DMS79 treated with DMSO at 0.1 percent for 48 hours (cell line): Measurements from ENCODE around the gene MBL2.

Experiments
- DNase-seq: peaks from one replicate; lab custom pipeline; 2025; lab: John Stamatoyannopoulos, UW

The MBL2 gene

DNA sequence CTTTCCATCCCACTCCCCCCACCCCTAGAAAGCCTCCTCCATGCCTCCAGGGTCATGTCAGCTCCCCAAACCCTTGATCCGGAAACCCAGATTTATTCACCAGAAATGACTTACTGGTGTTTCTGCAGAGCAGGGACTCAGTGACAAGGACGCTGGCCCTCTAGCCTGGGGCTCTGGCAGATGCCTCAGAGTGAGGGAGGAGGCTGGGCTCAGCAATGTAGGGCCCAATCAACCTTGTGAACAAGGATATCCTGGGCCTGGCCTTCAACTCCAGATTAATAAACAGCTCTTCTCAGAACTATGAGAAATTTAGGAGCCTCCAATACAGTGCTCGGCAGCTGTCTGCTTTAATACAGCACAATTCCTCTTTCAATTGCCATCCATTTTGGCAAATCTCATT is at the start of gene MBL2:
Gene MBL2 (minus strand): TSS at position 162 of the 400 bp plus-strand sequence. CDS start 1,149 bp downstream, outside the sequence.
- DNase-seq, result no peak

DNA sequence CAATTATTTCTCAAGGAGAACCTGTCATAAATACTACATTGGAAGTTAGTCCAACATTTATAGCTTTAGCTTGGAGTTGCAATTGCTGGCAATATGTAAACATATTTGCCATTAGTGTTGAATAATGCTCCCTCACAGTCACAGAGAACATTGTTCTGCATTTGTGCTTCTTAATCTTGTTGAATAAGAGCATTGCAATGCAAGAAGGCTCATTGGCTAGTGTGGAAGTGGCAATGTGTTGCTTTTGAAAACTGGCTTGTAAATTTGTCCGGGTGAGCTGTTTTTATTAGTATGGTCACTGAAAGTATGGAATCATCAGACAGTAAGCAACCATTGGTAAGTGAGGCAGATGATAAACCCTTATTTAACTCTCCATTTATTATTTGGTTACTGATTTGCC is 47.7 kb upstream of the MBL2 start:
- DNase-seq, result no peak

DNA sequence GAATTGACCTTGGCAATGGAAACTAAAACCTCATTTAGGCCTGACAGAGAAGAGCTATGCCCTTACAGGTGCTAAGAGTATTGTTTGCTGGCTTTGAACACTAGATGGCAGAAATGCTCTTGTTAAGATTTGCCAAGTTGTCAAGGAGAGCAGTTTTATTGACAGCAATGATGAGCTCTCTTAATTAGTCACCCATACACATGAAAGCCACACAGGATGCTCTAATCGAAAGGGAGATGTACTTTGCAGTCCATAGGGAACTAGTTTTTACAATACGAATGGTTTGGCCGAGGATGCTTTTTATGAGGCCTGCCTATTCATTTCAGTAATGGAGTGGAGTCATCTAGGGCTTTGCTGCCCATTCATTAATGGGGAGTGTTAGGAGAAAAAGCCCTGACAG is 45.4 kb upstream of the MBL2 start:
- no peak for DNase-seq

- DNase-seq, result no peak
Measured at GRCh38 chr10:52814506-52814905, 41.9 kb upstream of the MBL2 start.

DNA sequence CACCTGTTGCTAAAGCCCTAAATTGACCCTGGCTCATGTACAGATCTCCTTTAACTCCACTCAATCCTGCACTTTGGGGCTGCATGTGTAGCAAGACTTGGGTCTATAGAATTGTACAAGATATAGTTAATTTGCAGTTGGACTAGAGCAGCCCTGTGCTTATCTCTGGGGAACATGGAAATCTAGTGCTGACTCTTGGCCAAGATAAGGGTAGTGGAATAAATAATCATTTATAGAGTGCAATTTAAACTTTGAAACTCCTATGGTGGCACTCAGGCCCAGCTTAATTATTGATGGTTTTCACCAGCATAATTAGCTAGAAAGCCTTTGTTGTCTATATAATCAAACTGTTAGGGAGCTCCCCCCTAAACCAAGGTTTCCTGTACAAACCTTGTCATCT is 39.2 kb upstream of the MBL2 start:
- no peak for DNase-seq

DNA sequence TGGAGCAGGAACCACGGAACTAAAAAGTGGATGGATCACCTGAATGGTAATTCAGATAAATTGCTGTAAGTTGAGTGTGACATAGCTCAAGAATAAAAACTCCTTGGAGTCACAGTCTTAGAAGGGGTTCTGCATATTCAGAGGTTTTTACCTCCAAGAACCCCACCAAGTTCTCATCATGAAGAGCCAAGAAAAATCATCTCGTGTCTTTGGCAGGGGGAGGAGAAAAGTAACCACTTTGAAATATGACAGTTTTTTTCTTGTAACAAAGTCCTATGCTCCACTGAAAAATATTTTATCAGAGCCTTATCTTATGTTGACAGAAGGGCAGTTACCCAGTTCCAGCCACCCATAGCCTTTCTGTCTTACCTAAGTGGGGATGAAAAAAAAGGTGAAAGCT is 38.2 kb upstream of the MBL2 start:
- no peak for DNase-seq

DNA sequence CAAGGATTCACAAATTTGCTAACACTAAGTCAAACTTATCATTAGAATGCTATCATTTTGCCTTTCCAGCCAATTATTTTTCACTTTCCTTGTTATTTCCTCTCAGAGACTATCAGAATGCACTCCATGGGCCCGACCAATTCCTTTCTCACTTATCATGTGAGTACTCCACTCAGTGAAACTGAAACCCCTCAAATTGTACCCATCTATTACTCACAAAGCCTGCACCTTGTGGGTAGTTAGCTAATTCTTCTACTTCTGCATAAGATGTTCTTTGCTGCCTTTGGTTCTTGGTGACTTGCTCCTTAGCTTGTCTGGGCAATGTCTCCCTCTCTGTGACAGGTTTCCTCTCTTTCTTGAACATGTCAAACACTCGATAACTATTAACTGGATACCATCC is 35.2 kb upstream of the MBL2 start:
- DNase-seq, result no peak

GRCh38 chr10:52805414-52806285 is 33.1 kb upstream of the MBL2 start:
- no peak for DNase-seq

DNA sequence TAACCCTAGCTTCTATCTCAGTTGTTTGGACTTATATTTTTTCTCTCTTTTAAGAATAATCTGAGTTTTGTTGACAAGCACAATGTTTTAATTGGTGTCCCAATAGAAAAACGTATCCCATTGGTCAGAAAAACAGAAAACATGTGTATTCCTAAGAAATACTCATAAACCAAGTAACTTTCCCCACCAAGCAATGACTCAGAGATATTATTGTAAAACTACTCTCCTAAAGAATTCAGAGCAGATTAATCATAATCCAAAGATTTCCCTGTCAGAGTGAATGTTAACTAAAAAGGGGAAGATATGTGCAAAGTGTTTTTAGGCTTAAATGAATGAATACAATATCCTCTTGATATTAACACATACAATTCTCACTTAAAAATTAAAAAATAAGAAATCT is 29.4 kb upstream of the MBL2 start:
- no peak for DNase-seq

DNA sequence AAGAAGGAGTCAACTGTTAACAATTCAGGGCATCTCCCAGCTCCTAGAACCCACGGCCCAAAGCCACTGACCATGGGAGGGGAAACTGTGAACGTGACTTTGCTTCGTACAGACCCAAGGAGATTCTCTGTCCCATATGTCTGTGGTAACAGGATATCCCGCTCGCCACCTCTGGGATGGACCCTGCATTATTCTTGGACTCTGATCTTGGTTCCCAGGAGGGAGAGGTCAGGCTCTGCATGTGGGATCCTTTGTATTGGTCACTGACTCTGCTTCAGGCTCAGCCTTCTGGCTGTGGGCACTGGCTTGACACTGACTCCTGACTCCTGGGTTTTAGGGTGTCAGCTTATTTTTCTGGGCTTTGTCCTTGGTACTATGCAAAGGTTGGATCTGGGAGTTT is 13.5 kb upstream of the MBL2 start:
- no peak for DNase-seq

DNA sequence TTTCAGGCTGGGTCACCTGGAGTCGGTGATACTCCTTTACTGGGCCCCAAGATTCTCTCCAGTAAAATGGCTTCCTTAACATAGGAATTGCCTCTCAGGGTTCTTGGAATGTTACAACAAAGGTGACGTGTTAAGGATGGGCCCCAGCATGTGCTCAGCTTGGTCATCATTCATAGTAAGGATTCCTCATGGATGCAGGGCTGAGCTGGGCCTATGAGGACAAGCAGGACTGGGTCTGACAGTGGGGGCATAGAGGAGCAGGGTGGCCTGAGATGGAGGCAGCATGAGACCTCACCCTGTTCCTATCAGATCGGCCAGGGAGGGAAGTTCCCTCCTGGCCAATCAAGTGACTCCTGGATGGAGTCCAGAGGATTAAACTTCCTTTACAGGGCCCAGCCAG is 12.8 kb upstream of the MBL2 start:
- DNase-seq, result no peak

DNA sequence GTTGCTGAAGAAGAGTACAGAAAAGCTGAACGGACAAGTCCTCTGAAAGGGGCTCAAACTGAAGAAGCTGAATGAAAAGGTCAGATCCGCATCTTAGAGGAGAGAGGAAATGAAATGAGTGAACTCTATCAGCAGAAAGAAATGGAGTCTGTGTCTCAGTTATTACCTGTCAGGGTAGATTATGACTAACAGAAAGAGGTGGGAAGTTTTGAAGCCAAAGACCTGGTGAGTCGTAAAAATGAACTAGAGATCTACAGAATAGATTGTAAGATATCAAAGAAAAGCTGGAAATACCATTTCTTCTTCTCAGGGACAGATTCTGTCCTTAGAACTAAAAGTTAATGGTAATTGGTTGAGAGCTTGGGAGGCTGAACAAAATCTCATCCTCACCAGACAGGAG is 11.1 kb upstream of the MBL2 start:
- no peak for DNase-seq

DNA sequence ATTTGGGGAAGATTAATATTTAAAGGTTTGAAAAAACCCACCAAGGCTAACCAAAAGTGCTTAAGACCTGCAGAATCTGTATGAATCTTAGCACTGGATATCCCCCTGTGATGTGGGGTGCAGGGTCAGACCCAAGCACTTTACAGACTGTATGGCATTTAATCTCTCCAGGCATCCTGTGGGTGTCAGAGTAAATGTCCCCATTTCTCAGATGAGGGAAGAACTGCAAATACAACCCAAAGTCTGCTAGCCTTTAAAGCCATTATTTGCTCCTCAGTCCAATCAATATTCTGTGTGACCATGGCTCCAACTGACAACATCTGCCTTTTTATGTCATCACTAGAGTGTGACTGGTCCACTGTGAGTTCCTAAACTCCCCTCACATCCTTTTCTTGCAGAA is 10.0 kb upstream of the MBL2 start:
- no peak for DNase-seq

GRCh38 chr10:52780391-52781155 is 8.0 kb upstream of the MBL2 start:
- DNase-seq, result no peak

- DNase-seq, result no peak
Measured at GRCh38 chr10:52779541-52780390, 7.2 kb upstream of the MBL2 start.

- DNase-seq, result no peak
Measured at GRCh38 chr10:52778511-52779392, 6.2 kb upstream of the MBL2 start.

DNA sequence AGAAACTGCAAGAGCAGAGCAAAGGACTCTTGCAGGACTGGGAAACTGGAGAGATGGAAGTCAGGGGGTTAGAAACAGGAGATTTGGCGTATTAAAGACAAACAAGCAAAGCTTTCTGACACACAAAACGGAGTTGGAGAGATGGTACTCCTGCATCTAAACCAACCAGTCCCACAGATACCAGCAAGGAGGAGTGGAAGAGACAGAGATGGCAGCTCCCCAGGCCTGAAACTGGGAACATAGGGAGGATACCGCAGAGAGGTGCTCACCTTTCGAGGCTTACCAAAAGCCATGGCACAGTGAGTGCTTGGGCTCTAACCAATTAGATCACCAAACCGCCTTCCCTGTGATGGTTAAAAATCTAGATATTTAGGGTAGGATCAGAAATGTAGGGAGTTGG is 4.8 kb upstream of the MBL2 start:
- no peak for DNase-seq

DNA sequence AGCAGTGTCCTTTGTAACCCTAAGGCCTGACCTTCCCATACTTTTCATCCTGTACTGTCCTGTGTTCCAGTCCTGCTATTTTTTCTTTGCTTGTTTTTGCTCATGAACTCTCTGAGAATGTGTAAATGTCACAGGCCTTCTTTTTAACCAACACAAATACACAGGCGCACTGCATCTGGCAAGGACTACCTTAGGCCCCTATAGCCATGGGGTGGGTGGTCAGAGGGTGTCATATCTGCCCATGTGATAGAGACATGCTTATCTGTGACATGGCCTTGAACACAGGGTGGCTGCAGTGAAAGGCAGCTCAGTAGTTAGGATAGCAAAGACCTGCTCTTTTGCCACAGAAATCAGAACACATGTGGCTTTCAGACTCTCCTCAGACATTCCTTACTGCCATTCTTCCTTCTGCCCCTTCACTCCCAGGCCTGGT is 3.9 kb upstream of the MBL2 start:
- DNase-seq, result no peak

GRCh38 chr10:52775132-52775647 is 2.6 kb upstream of the MBL2 start:
- no peak for DNase-seq

GRCh38 chr10:52774600-52775106 is 2.1 kb upstream of the MBL2 start:
- DNase-seq, result no peak

GRCh38 chr10:52774182-52774581 is 1.6 kb upstream of the MBL2 start:
- no peak for DNase-seq
